GM12878 (cell line): ENCODE results near the gene TAPT1. TPM values are rescaled to one million over a fixed set of nuclear protein-coding genes. Genes with fewer than 3 reads are reported as not detected.

Source experiments
- ATAC-seq: fragments of 200-7000 bp; cut with Tn5 transposase; 3 replicates; pipeline ENCODE4 v1.9.1; 2020; ENCODE audit warnings: mild to moderate bottlenecking, moderate library complexity
- BruUV-seq: library from RNA; stranded (reverse); fragments of 400-500 nt; replicated peaks from 2 replicates; lab custom pipeline; 2021; lab: Mats Ljungman, UMichigan
- CTCF ChIA-PET: fragments of 300-600 bp; sonication (Branson Sonifier 250); formaldehyde crosslinking; extraction: SDS; loops from one replicate; lab custom pipeline; 2021; ENCODE audit warnings: inconsistent platforms; lab: Yijun Ruan, JAX
- POLR2A ChIA-PET: fragments of 350-600 bp; formaldehyde crosslinking; extraction: SDS; loops from one replicate; lab custom pipeline; 2021; ENCODE audit warnings: inconsistent platforms; lab: Charles Lee
- RAD21 ChIA-PET: fragments of 300-600 bp; sonication (Branson Sonifier 250); formaldehyde crosslinking; loops from one replicate; lab custom pipeline; 2023; ENCODE audit warnings: antibody characterized with exemption; ENCODE audit not compliant: unreplicated experiment; lab: Charles Lee
- SMC1A ChIA-PET: fragments of 300-600 bp; sonication (Branson Sonifier 250); formaldehyde crosslinking; loops from one replicate; lab custom pipeline; 2023; ENCODE audit not compliant: unreplicated experiment, uncharacterized antibody; lab: Charles Lee
- DNase-seq: peaks from one replicate; pipeline ENCODE4 v3.0.0-alpha.2; 2011; ENCODE audit warnings: low read depth, low spot score
- FAIRE-seq: peaks from 3 replicates; lab custom pipeline; 2011; peaks lifted over from hg19 to GRCh38; lab: Jason Lieb, UNC
- H2AFZ ChIP-seq: 2 replicates; pipeline ENCODE4 v1.6.0; 2011; ENCODE audit warnings: low read depth, low read length, control low read depth; ENCODE audit not compliant: control insufficient read depth
- H3K27ac ChIP-seq: 2 replicates; pipeline ENCODE4 v1.5.1; 2011; ENCODE audit warnings: control low read depth; ENCODE audit not compliant: control insufficient read depth, insufficient read depth
- H3K27me3 ChIP-seq, 2 experiments: replicated peaks in 1 of 2; 2 replicates each; pipeline versions ENCODE4 v1.6.0 to v1.6.1; 2011; ENCODE audit warnings: low read length in 1 of 2; ENCODE audit not compliant: control insufficient read depth in 2 of 2, insufficient read depth in 2 of 2
- H3K36me3 ChIP-seq, 2 experiments: 2 replicates each; pipeline ENCODE4 v1.5.1; 2011; ENCODE audit warnings: low read length in 1 of 2; ENCODE audit not compliant: control insufficient read depth in 2 of 2, insufficient read depth in 2 of 2
- H3K4me1 ChIP-seq: 2 replicates; pipeline ENCODE4 v1.6.1; 2011; ENCODE audit warnings: mild to moderate bottlenecking, low read length, moderate library complexity, mixed read lengths; ENCODE audit not compliant: control insufficient read depth, insufficient read depth
- H3K4me2 ChIP-seq: 2 replicates; pipeline ENCODE4 v1.6.0; 2011; ENCODE audit warnings: control low read depth; ENCODE audit not compliant: control insufficient read depth, insufficient read depth
- H3K4me3 ChIP-seq: fragments of 200-600 bp; sonication (generic); 2 replicates; pipeline ENCODE4 v1.5.1; 2016
- H3K79me2 ChIP-seq: 2 replicates; pipeline ENCODE4 v1.6.0; 2011; ENCODE audit warnings: low read length; ENCODE audit not compliant: control insufficient read depth, insufficient read depth
- H3K9ac ChIP-seq: 2 replicates; pipeline ENCODE4 v1.8.0; 2011; ENCODE audit warnings: low read length, control low read depth, mixed read lengths; ENCODE audit not compliant: control insufficient read depth, insufficient read depth
- H3K9me3 ChIP-seq: replicated peaks from 3 replicates; pipeline ENCODE4 v1.5.1; 2011; ENCODE audit warnings: mild to moderate bottlenecking, low read length; ENCODE audit not compliant: control insufficient read depth, insufficient read depth
- H4K20me1 ChIP-seq: 2 replicates; pipeline ENCODE4 v1.6.0; 2011; ENCODE audit not compliant: control insufficient read depth, insufficient read depth
- BCLAF1 ChIP-seq: fragments of 450-650 bp; IDR thresholded peaks from 2 replicates; pipeline ENCODE4 v1.6.1; 2017; ENCODE audit warnings: antibody characterized with exemption, mild to moderate bottlenecking, moderate library complexity
- CREB1 ChIP-seq: IDR thresholded peaks from 2 replicates; pipeline ENCODE4 v1.6.1; 2012; ENCODE audit warnings: low read depth, mild to moderate bottlenecking, inconsistent platforms
- FOXM1 ChIP-seq: IDR thresholded peaks from 2 replicates; pipeline ENCODE4 v1.6.1; 2012; ENCODE audit warnings: low read depth, mild to moderate bottlenecking, inconsistent platforms, low read length, moderate library complexity
- GABPA ChIP-seq: IDR thresholded peaks from 2 replicates; pipeline ENCODE4 v1.6.1; 2014; ENCODE audit warnings: antibody characterized with exemption, low read depth, mild to moderate bottlenecking, inconsistent platforms
- IKZF1 ChIP-seq: fragments of 450-650 bp; conservative IDR thresholded peaks from 2 replicates; pipeline ENCODE4 v1.6.1; 2017; ENCODE audit warnings: antibody characterized with exemption, mild to moderate bottlenecking
- JUND ChIP-seq: IDR thresholded peaks from 2 replicates; pipeline ENCODE4 v1.6.1; 2012; ENCODE audit warnings: low read depth, mild to moderate bottlenecking, low read length, improper control_type of control experiment, moderate library complexity
- MEF2A ChIP-seq: IDR thresholded peaks from 2 replicates; pipeline ENCODE4 v1.6.1; 2011; ENCODE audit warnings: low read depth, mild to moderate bottlenecking, low read length, moderate library complexity; ENCODE audit not compliant: insufficient read depth
- MEF2B ChIP-seq: fragments of 450-650 bp; IDR thresholded peaks from 2 replicates; pipeline ENCODE4 v1.6.1; 2018; ENCODE audit warnings: mild to moderate bottlenecking, moderate library complexity; ENCODE audit not compliant: partially characterized antibody, poor library complexity, severe bottlenecking
- NBN ChIP-seq: fragments of 450-650 bp; IDR thresholded peaks from 2 replicates; pipeline ENCODE4 v1.6.1; 2016
- NFXL1 ChIP-seq: fragments of 450-650 bp; IDR thresholded peaks from 2 replicates; pipeline ENCODE4 v1.6.1; 2017; ENCODE audit warnings: antibody characterized with exemption, mild to moderate bottlenecking, borderline replicate concordance
- NFYB ChIP-seq: IDR thresholded peaks from 2 replicates; pipeline ENCODE4 v1.6.1; 2011; ENCODE audit warnings: low read depth, mild to moderate bottlenecking, low read length, improper control_type of control experiment, moderate library complexity; ENCODE audit not compliant: insufficient read depth
- NR2C1 ChIP-seq: fragments of 450-650 bp; IDR thresholded peaks from 2 replicates; pipeline ENCODE4 v1.6.1; 2017; ENCODE audit warnings: antibody characterized with exemption, mild to moderate bottlenecking, moderate library complexity
- SUPT20H ChIP-seq: IDR thresholded peaks from 2 replicates; pipeline ENCODE4 v1.6.1; 2011; ENCODE audit warnings: low read depth, mild to moderate bottlenecking, low read length, moderate library complexity, borderline replicate concordance; ENCODE audit not compliant: control insufficient read depth
- ZNF207 ChIP-seq: fragments of 450-650 bp; IDR thresholded peaks from 2 replicates; pipeline ENCODE4 v1.6.1; 2014; ENCODE audit warnings: antibody characterized with exemption, mild to moderate bottlenecking, borderline replicate concordance
- ZNF384 ChIP-seq: IDR thresholded peaks from 2 replicates; pipeline ENCODE4 v1.6.1; 2012; ENCODE audit warnings: low read depth, mild to moderate bottlenecking, low read length, improper control_type of control experiment, borderline replicate concordance
- ZNF592 ChIP-seq: fragments of 450-650 bp; IDR thresholded peaks from 2 replicates; pipeline ENCODE4 v1.6.1; 2017; ENCODE audit warnings: mild to moderate bottlenecking, moderate library complexity
- ZZZ3 ChIP-seq: IDR thresholded peaks from 2 replicates; pipeline ENCODE4 v1.6.1; 2011; ENCODE audit warnings: low read depth; ENCODE audit not compliant: control insufficient read depth, insufficient read length
- WGBS: methylation state at CpG from one replicate; pipeline ENCODE4 v1.1.6; 2016; ENCODE audit warnings: low lambda C conversion rate; ENCODE audit not compliant: insufficient replicate concordance, insufficient coverage; ENCODE audit errors: missing lambda C conversion rate; 5-methylcytosine and 5-hydroxymethylcytosine counted together
- in situ Hi-C: fragments of 300-500 bp; cut with MboI; formaldehyde crosslinking; loops from 9 replicates; pipeline ENCODE4 v1.14.3; 2018; ENCODE audit warnings: mixed read lengths
- intact Hi-C: fragments of 100-400 bp; cut with micrococcal nuclease; formaldehyde crosslinking; loops from one replicate; pipeline ENCODE4 v1.14.2; 2022; ENCODE audit not compliant: unreplicated experiment
- polyA plus RNA-seq, 11 experiments: library from polyadenylated mRNA; depleted of rRNA in 4 of 11; unstranded in 6 of 11; stranded (reverse) in 5 of 11; fragments of >200 nt; fragmentation: Nextera tagmentation in 4 of 11; fragmentation: Illumina TruSeq in 1 of 11; extraction: Ambion mirVana in 4 of 11; extraction: Trizol in 1 of 11; gene quantifications; 1 replicate in 1 of 11; 2 replicates in 10 of 11; pipeline versions ENCODE4 v1.2.1 to v1.2.3, GENCODE V29; 2011 to 2016; ENCODE audit warnings: inconsistent platforms in 2 of 11, missing spikeins in 2 of 11, low read depth in 1 of 11
- total RNA-seq, 4 experiments: library from RNA; depleted of rRNA in 3 of 4; stranded (reverse); fragments of >200 nt in 3 of 4; fragmentation: Illumina TruSeq in 1 of 4; extraction: Trizol in 1 of 4; gene quantifications; 2 replicates each; pipeline versions ENCODE4 v1.2.1 to v1.2.3, GENCODE V29; 2013 to 2021

Gene TAPT1
- total and polyA plus RNA-seq, 10 of the 15 experiments (the other 5 are each of a cell fraction or from before 2014, with no cell fraction given): 0.91 to 23.3 (median 9.5) TPM

GRCh38 chr4:16236402-16237023 is 10.2 kb upstream of the TAPT1 start (continued):
- TF ChIP-seq BCLAF1 (no peak), ZZZ3 (no peak), NFXL1 (no peak), ZNF384 (no peak), NBN (no peak)

GRCh38 chr4:16235209-16235608 is 8.9 kb upstream of the TAPT1 start:
- no TSS peak for BruUV-seq
- H4K20me1 ChIP-seq: no peaks in the 10 kb centered on the region
- H3K4me2 ChIP-seq: no peak overlapping the region
- H3K27ac ChIP-seq: no peak overlapping the region
- ChIA-PET CTCF (interaction anchor here (0.8 kb wide), 1 partner anchor 36 kb away, joined by 6 read pairs; no protein-coding TSS in a partner anchor), SMC1A (no interaction called here), RAD21 (interaction anchor here (0.6 to 0.9 kb wide), 2 partner anchors 38 to 63 kb away, joined by 3 read pairs; no protein-coding TSS in a partner anchor), POLR2A (no interaction called here)
- no peak overlapping the region for H3K9ac ChIP-seq
- H2AFZ ChIP-seq: no peak overlapping the region
- H3K4me1 ChIP-seq: no peaks in the 10 kb centered on the region
- FAIRE-seq: no peak
- no peaks in the 10 kb centered on the region for H3K36me3 ChIP-seq
- no peak for DNase-seq
- intact Hi-C loops (no loop called here), in situ Hi-C loops (no loop called here)
- ATAC-seq: no peak
- 64% methylated on average over 4 of the region's 4 CpGs for WGBS
- no peak overlapping the region for H3K4me3 ChIP-seq
- no peaks in the 10 kb centered on the region for H3K9me3 ChIP-seq
- no peaks in the 10 kb centered on the region for H3K27me3 ChIP-seq
- H3K79me2 ChIP-seq: no peaks in the 10 kb centered on the region
- TF ChIP-seq GABPA (no peak), MEF2B (no peak), SUPT20H (no peak), ZNF207 (no peak), IKZF1 (no peak), FOXM1 (no peak), NR2C1 (no peak), CREB1 (no peak), NFYB (no peak), JUND (no peak), MEF2A (no peak), ZNF592 (no peak)
